Stomach (tissue), 4 donors: ENCODE measurements around the gene ZFAND5.

Experiments
- POLR2A ChIP-seq, 4 donors: fragments of 450-650 bp; IDR thresholded peaks; one replicate each; pipeline ENCODE4 v1.6.1; 2016; ENCODE audit warnings: antibody characterized with exemption in 4 of 4, control low read depth in 2 of 4, mild to moderate bottlenecking in 1 of 4, moderate library complexity in 1 of 4
- TF ChIP-seq, protein P1 (sequence below), 7 experiments: fragments of 450-650 bp in 4 of 7; fragments of 200-600 bp in 3 of 7; sonication (generic) in 3 of 7; IDR thresholded peaks; one replicate each; pipeline ENCODE4 v1.5.1; 2016 to 2019; ENCODE audit warnings: antibody characterized with exemption in 7 of 7, control low read depth in 2 of 7, mild to moderate bottlenecking in 1 of 7

- TF ChIP-seq, protein P1, sequence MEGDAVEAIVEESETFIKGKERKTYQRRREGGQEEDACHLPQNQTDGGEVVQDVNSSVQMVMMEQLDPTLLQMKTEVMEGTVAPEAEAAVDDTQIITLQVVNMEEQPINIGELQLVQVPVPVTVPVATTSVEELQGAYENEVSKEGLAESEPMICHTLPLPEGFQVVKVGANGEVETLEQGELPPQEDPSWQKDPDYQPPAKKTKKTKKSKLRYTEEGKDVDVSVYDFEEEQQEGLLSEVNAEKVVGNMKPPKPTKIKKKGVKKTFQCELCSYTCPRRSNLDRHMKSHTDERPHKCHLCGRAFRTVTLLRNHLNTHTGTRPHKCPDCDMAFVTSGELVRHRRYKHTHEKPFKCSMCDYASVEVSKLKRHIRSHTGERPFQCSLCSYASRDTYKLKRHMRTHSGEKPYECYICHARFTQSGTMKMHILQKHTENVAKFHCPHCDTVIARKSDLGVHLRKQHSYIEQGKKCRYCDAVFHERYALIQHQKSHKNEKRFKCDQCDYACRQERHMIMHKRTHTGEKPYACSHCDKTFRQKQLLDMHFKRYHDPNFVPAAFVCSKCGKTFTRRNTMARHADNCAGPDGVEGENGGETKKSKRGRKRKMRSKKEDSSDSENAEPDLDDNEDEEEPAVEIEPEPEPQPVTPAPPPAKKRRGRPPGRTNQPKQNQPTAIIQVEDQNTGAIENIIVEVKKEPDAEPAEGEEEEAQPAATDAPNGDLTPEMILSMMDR (IDR thresholded peaks at IDR 0.05): no peak
- TF ChIP-seq POLR2A (IDR thresholded peaks at IDR 0.05): no peak
Observed at GRCh38 chr9:72363236-72363635, 1.8 kb downstream of the ZFAND5 start.
